Measurements from ENCODE around the gene CNKSR2.

CNKSR2 gene

DNA sequence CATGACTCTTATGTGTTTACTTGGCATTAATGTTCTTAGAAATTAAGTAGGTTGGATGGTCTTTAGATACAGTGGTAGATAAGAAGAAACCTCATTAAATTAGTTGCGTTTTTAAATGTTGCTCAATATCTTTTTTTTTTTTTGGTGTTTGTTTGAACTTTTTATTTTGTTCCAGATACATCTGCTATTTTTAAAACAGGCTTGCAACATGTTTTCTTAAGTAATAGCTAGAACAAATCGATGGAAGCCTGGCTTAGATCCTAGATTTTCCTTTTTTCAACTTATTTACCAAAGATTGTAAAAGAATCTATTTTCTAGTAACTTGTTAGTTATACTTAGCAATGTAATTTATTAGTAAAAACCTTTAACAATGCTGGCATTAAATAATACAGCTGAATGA, 9.3 kb downstream of the CNKSR2 start:
- 100% methylated on average over 1 of the region's 2 CpGs for WGBS
- no peak overlapping the region for H3K4me3 ChIP-seq (ENCODE audit: low read length)
- no peaks in the 10 kb centered on the region; the same call in 1 of the 2 replicates for H3K4me1 ChIP-seq (ENCODE audit: insufficient read depth, low read length)
- H3K27ac ChIP-seq (ENCODE audit: low read depth, low read length), result no peak overlapping the region
- no peaks in the 10 kb centered on the region for H3K9me3 ChIP-seq (ENCODE audit: insufficient read depth, low read depth, low read length)
- no peak overlapping the region for H3K9ac ChIP-seq (ENCODE audit: low read depth, low read length)
- H3K27me3 ChIP-seq (ENCODE audit: insufficient read depth, low read length), result no peaks in the 10 kb centered on the region
- H3K36me3 ChIP-seq (ENCODE audit: insufficient read depth, low read length), result no peaks in the 10 kb centered on the region

DNA sequence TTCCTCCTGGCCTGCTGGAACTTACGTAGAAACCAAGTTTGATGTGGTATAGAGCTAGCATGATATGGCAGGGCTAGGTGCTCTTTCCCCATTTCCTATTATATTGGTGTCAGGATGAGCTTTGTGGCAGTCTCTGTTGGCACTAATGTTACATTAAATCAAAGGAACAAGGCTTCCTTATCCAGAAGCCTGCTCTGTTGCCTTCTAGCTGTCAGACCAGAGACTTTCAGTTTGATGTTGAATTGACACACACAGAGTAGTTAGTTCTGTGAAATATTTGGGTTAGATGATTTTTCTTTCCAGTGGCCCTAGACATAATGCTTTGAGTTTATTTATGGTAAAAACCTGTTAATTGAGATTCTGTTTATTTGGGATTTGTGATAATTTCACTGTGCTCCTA, 10.0 kb downstream of the CNKSR2 start:
- no peak overlapping the region for H3K27ac ChIP-seq (ENCODE audit: low read depth, low read length)
- no peak overlapping the region for H3K4me3 ChIP-seq (ENCODE audit: low read length)
- H3K9me3 ChIP-seq (ENCODE audit: insufficient read depth, low read depth, low read length), result no peaks in the 10 kb centered on the region
- 0 out of 2 replicates have a peak, but pooled peaks cover 4% of the 10 kb centered on the region for H3K36me3 ChIP-seq (ENCODE audit: insufficient read depth, low read length)
- no peaks in the 10 kb centered on the region for H3K27me3 ChIP-seq (ENCODE audit: insufficient read depth, low read length)
- H3K9ac ChIP-seq (ENCODE audit: low read depth, low read length), result no peak overlapping the region
- H3K4me1 ChIP-seq (ENCODE audit: insufficient read depth, low read length), result no peaks in the 10 kb centered on the region; the same call in 1 of the 2 replicates
- WGBS, result 100% methylated on average over 1 of the region's 1 CpG

DNA sequence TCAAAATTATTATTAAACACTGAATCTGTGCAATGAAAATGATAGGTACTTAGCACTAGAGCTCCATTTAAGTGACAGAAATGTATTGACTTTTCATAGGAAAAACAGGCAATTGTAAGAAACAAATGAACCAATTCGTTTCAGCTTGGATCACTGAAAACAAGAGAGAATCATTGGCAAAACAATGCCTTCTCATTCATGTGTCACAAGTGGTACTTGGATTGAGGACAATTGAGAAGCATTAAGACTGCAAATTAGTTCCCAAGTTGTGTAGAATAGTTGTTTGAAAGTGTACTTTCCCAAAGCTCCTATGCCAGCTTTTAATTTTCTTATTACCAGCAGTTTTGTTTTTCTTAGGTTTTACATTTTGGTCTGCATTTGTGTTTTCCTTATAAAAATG, 20.6 kb downstream of the CNKSR2 start:
- H3K27me3 ChIP-seq (ENCODE audit: insufficient read depth, low read length), result no peaks in the 10 kb centered on the region
- H3K4me3 ChIP-seq (ENCODE audit: low read length), result no peak overlapping the region
- 18% methylated on average over 1 of the region's 1 CpG for WGBS
- peaks cover 6% of the 10 kb centered on the region; the same call in 1 of the 2 replicates for H3K9me3 ChIP-seq (ENCODE audit: insufficient read depth, low read depth, low read length)
- no peak overlapping the region for H3K9ac ChIP-seq (ENCODE audit: low read depth, low read length)
- no peaks in the 10 kb centered on the region for H3K36me3 ChIP-seq (ENCODE audit: insufficient read depth, low read length)
- H3K4me1 ChIP-seq (ENCODE audit: insufficient read depth, low read length), result peaks cover 24% of the 10 kb centered on the region
- H3K27ac ChIP-seq (ENCODE audit: low read depth, low read length), result peak overlapping the region; percentile 40; the same call in 1 of the 2 replicates

DNA sequence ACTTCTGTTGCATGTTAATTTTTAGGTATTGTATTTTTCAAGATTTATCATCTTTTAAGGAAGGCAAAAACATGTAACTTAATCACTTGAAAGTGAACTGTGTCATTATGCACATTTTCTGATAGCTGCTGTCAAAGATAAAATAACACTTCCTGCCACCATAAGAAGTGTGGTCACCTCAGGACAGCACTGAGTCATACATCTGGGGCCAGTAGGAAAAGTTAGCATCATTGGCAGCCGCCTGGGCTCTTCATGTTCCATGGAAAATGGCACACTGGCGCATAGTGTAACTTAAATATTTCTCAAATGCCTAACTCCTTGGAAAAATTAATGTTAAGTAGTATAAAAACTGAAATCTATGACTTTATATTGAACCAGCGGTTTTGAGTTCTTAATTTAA, 24.2 kb downstream of the CNKSR2 start:
- H3K27me3 ChIP-seq (ENCODE audit: insufficient read depth, low read length), result no peaks in the 10 kb centered on the region
- no peak overlapping the region for H3K4me3 ChIP-seq (ENCODE audit: low read length)
- 100% methylated on average over 1 of the region's 3 CpGs for WGBS
- no peak overlapping the region for H3K27ac ChIP-seq (ENCODE audit: low read depth, low read length)
- H3K36me3 ChIP-seq (ENCODE audit: insufficient read depth, low read length), result no peaks in the 10 kb centered on the region
- no peak overlapping the region for H3K9ac ChIP-seq (ENCODE audit: low read depth, low read length)
- H3K4me1 ChIP-seq (ENCODE audit: insufficient read depth, low read length), result peaks cover 24% of the 10 kb centered on the region
- no peaks in the 10 kb centered on the region for H3K9me3 ChIP-seq (ENCODE audit: insufficient read depth, low read depth, low read length)

- no CpG with 5 or more reads among the region's 1 CpG for WGBS
- Histone ChIP-seq H3K9me3 (ENCODE audit: insufficient read depth, low read depth, low read length) (no peaks in the 10 kb centered on the region), H3K4me1 (ENCODE audit: insufficient read depth, low read length) (peaks cover 9% of the 10 kb centered on the region), H3K4me3 (ENCODE audit: low read length) (no peak overlapping the region), H3K27ac (ENCODE audit: low read depth, low read length) (no peak overlapping the region), H3K36me3 (ENCODE audit: insufficient read depth, low read length) (no peaks in the 10 kb centered on the region), H3K27me3 (ENCODE audit: insufficient read depth, low read length) (no peaks in the 10 kb centered on the region), H3K9ac (ENCODE audit: low read depth, low read length) (no peak overlapping the region)
These were observed 26.3 kb downstream of the CNKSR2 start for GRCh38 chrX:21400408-21401121.

DNA sequence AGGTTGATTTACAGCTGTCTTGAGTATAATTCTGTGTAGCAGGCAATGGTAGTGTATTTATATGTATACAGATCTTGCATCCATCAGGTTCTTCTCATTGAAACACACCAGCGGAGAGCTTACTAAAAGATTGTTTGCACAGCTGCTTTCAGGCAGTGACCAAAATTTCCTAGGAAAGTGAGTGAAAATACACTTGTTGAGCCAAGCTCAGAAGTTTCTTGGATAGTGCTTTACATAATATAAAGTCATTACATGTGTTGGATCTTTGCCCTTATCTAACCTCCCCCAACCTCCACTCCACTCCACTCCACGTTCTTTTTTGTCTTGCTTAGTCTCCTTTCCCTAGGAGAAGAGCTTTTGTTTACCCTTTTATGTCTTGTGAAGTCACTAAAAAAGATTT, 34.1 kb downstream of the CNKSR2 start:
- no peak overlapping the region for H3K27ac ChIP-seq (ENCODE audit: low read depth, low read length)
- 100% methylated on average over 1 of the region's 2 CpGs for WGBS
- H3K9me3 ChIP-seq (ENCODE audit: insufficient read depth, low read depth, low read length), result no peaks in the 10 kb centered on the region
- H3K36me3 ChIP-seq (ENCODE audit: insufficient read depth, low read length), result peaks cover 2% of the 10 kb centered on the region; the same call in 1 of the 2 replicates
- H3K4me1 ChIP-seq (ENCODE audit: insufficient read depth, low read length), result peaks cover 6% of the 10 kb centered on the region; the same call in 1 of the 2 replicates
- no peaks in the 10 kb centered on the region for H3K27me3 ChIP-seq (ENCODE audit: insufficient read depth, low read length)
- no peak overlapping the region for H3K9ac ChIP-seq (ENCODE audit: low read depth, low read length)
- H3K4me3 ChIP-seq (ENCODE audit: low read length), result no peak overlapping the region

- Histone ChIP-seq H3K4me1 (ENCODE audit: insufficient read depth, low read length) (peaks cover 6% of the 10 kb centered on the region; the same call in 1 of the 2 replicates), H3K27me3 (ENCODE audit: insufficient read depth, low read length) (no peaks in the 10 kb centered on the region), H3K36me3 (ENCODE audit: insufficient read depth, low read length) (peaks cover 2% of the 10 kb centered on the region; the same call in 1 of the 2 replicates), H3K9me3 (ENCODE audit: insufficient read depth, low read depth, low read length) (no peaks in the 10 kb centered on the region), H3K27ac (ENCODE audit: low read depth, low read length) (no peak overlapping the region), H3K4me3 (ENCODE audit: low read length) (no peak overlapping the region), H3K9ac (ENCODE audit: low read depth, low read length) (no peak overlapping the region)
- WGBS, result no CpG with 5 or more reads among the region's 1 CpG
These were observed 34.6 kb downstream of the CNKSR2 start for GRCh38 chrX:21408788-21409187.

GRCh38 chrX:21412029-21412428, 37.8 kb downstream of the CNKSR2 start:
- H3K4me3 ChIP-seq (ENCODE audit: low read length), result no peak overlapping the region
- no peaks in the 10 kb centered on the region for H3K9me3 ChIP-seq (ENCODE audit: insufficient read depth, low read depth, low read length)
- H3K27ac ChIP-seq (ENCODE audit: low read depth, low read length), result no peak overlapping the region
- H3K27me3 ChIP-seq (ENCODE audit: insufficient read depth, low read length), result no peaks in the 10 kb centered on the region
- peaks cover 6% of the 10 kb centered on the region; the same call in 1 of the 2 replicates for H3K4me1 ChIP-seq (ENCODE audit: insufficient read depth, low read length)
- H3K36me3 ChIP-seq (ENCODE audit: insufficient read depth, low read length), result peaks cover 2% of the 10 kb centered on the region; the same call in 1 of the 2 replicates
- no peak overlapping the region for H3K9ac ChIP-seq (ENCODE audit: low read depth, low read length)
- WGBS, result 92% methylated on average over 3 of the region's 3 CpGs

GRCh38 chrX:21412883-21413282, 38.7 kb downstream of the CNKSR2 start:
- Histone ChIP-seq H3K9me3 (ENCODE audit: insufficient read depth, low read depth, low read length) (no peaks in the 10 kb centered on the region), H3K4me1 (ENCODE audit: insufficient read depth, low read length) (peaks cover 6% of the 10 kb centered on the region; the same call in 1 of the 2 replicates), H3K4me3 (ENCODE audit: low read length) (no peak overlapping the region), H3K27ac (ENCODE audit: low read depth, low read length) (no peak overlapping the region), H3K9ac (ENCODE audit: low read depth, low read length) (no peak overlapping the region), H3K36me3 (ENCODE audit: insufficient read depth, low read length) (peaks cover 2% of the 10 kb centered on the region; the same call in 1 of the 2 replicates), H3K27me3 (ENCODE audit: insufficient read depth, low read length) (no peaks in the 10 kb centered on the region)
- WGBS, result 83% methylated on average over 3 of the region's 3 CpGs

DNA sequence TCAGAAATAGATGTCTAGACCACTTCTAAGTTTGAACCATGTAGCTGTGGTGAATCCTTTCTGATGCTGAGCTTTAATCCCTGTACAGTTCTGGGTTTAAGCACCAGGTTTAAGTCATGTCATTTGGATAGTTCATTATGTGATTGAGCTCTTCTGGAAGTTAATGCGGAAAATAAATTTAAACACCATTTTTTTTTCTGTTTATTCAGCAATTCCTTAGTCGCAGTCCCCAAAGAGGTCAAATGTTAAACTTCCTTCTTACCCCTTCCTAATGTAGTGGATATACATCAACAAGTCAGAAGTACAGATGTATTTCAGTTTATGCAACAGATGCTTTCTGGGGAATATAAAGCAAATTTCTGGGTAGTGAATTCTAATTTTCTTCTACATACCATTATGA, 52.9 kb downstream of the CNKSR2 start:
- no peak overlapping the region for H3K9ac ChIP-seq (ENCODE audit: low read depth, low read length)
- H3K36me3 ChIP-seq (ENCODE audit: insufficient read depth, low read length), result peaks cover 4% of the 10 kb centered on the region; the same call in 1 of the 2 replicates
- no peaks in the 10 kb centered on the region for H3K27me3 ChIP-seq (ENCODE audit: insufficient read depth, low read length)
- no peaks in the 10 kb centered on the region for H3K4me1 ChIP-seq (ENCODE audit: insufficient read depth, low read length)
- H3K4me3 ChIP-seq (ENCODE audit: low read length), result no peak overlapping the region
- WGBS, result no CpG with 5 or more reads among the region's 2 CpGs
- H3K27ac ChIP-seq (ENCODE audit: low read depth, low read length), result no peak overlapping the region
- H3K9me3 ChIP-seq (ENCODE audit: insufficient read depth, low read depth, low read length), result no peaks in the 10 kb centered on the region

DNA sequence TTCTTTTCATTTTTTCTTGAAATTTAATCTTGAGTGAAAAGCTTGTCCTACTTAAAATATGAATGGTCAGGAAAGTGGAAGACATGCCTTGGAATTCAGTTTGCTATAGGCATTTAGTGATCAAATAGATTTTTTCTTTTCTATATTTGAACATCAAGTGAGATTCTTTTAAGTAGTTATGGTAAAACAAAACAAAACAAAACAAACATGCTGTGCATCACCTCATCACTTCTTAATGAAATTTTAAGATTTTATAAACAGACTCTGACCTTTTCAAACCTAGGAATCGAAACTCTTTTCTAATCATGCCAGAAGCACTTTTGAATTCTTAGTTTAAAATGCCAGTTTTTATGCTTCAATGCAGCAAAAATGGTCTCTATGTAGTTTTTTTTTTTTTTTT, 62.8 kb downstream of the CNKSR2 start:
- Histone ChIP-seq H3K4me1 (ENCODE audit: insufficient read depth, low read length) (peaks cover 18% of the 10 kb centered on the region), H3K9me3 (ENCODE audit: insufficient read depth, low read depth, low read length) (no peaks in the 10 kb centered on the region), H3K36me3 (ENCODE audit: insufficient read depth, low read length) (peaks cover 8% of the 10 kb centered on the region; the same call in 1 of the 2 replicates), H3K4me3 (ENCODE audit: low read length) (no peak overlapping the region), H3K9ac (ENCODE audit: low read depth, low read length) (no peak overlapping the region), H3K27me3 (ENCODE audit: insufficient read depth, low read length) (no peaks in the 10 kb centered on the region), H3K27ac (ENCODE audit: low read depth, low read length) (no peak overlapping the region)
- WGBS, result 86% methylated on average over 1 of the region's 1 CpG

Data from HUES64 (cell line).